Ureter (tissue), 1 donor: ENCODE measurements around the gene SNRPD3. TPM values are rescaled to one million over a fixed set of nuclear protein-coding genes. Genes with fewer than 3 reads are reported as not detected.
"Not testable (repeated sequence)": the region's sequence is repeated elsewhere in the genome, so short reads cannot be mapped to it uniquely, and the experiment has no call there.

Source experiments
- DNase-seq: peaks from one replicate; pipeline ENCODE4 v3.0.0-alpha.2; 2020; ENCODE audit warnings: low spot score
- total RNA-seq: library from RNA; stranded (reverse); gene quantifications from one replicate; pipeline ENCODE4 v1.2.4, GENCODE V29; 2023
- donor health status: DM: yes; HTN: yes; CAD: no.

SNRPD3 gene
- total RNA-seq, result 88.7 TPM

- peak; percentile 100 for DNase-seq
Measured at GRCh38 chr22:24555165-24556039, at the start of gene SNRPD3. TSS of gene SNRPD3 (plus strand) at chr22:24555999. CDS start at chr22:24557675, 1,676 bp downstream.

- DNase-seq, result no peak
Measured at GRCh38 chr22:24506802-24507438, 48.9 kb upstream of the SNRPD3 start.

GRCh38 chr22:24507716-24508115 lies 48.1 kb upstream of the SNRPD3 start:
- no peak for DNase-seq

GRCh38 chr22:24510637-24511625 lies 44.9 kb upstream of the SNRPD3 start:
- no peak for DNase-seq

GRCh38 chr22:24512043-24512442 lies 43.8 kb upstream of the SNRPD3 start:
- DNase-seq, result no peak

GRCh38 chr22:24513378-24514240 lies 42.2 kb upstream of the SNRPD3 start:
- no peak for DNase-seq

GRCh38 chr22:24514241-24515026 lies 41.4 kb upstream of the SNRPD3 start:
- DNase-seq, result no peak

- no peak for DNase-seq
Measured at GRCh38 chr22:24515027-24515338, 40.8 kb upstream of the SNRPD3 start.

- DNase-seq, result peak; percentile 53
Measured at GRCh38 chr22:24516301-24516737, 39.5 kb upstream of the SNRPD3 start.

- DNase-seq, result no peak
Measured at GRCh38 chr22:24517446-24517845, 38.4 kb upstream of the SNRPD3 start.

GRCh38 chr22:24518228-24518627 lies 37.6 kb upstream of the SNRPD3 start:
- no peak for DNase-seq

GRCh38 chr22:24518771-24519485 lies 36.9 kb upstream of the SNRPD3 start:
- DNase-seq, result no peak

GRCh38 chr22:24519496-24519895 lies 36.3 kb upstream of the SNRPD3 start:
- DNase-seq, result no peak

- peak; percentile 66 for DNase-seq
Measured at GRCh38 chr22:24521791-24522245, 34.0 kb upstream of the SNRPD3 start.

GRCh38 chr22:24523873-24524272 lies 31.9 kb upstream of the SNRPD3 start:
- DNase-seq, result no peak

GRCh38 chr22:24525416-24526037 lies 30.3 kb upstream of the SNRPD3 start:
- peak; percentile 78 for DNase-seq

- no peak for DNase-seq
Measured at GRCh38 chr22:24526191-24526590, 29.6 kb upstream of the SNRPD3 start.

- no peak for DNase-seq
Measured at GRCh38 chr22:24529898-24530297, 25.9 kb upstream of the SNRPD3 start.

GRCh38 chr22:24530968-24531367 lies 24.8 kb upstream of the SNRPD3 start:
- not testable (repeated sequence) for DNase-seq
